Erythroblast (primary cell): ENCODE results near the gene CDK12.

Experiments
- GATA1 ChIP-seq: IDR thresholded peaks from 2 replicates; pipeline ENCODE4 v1.6.1; 2011; ENCODE audit warnings: low read depth, mild to moderate bottlenecking, control low read depth, low read length, moderate library complexity
- POLR2A ChIP-seq: IDR thresholded peaks from 2 replicates; pipeline ENCODE4 v1.6.1; 2011; ENCODE audit warnings: mild to moderate bottlenecking, low read length

DNA sequence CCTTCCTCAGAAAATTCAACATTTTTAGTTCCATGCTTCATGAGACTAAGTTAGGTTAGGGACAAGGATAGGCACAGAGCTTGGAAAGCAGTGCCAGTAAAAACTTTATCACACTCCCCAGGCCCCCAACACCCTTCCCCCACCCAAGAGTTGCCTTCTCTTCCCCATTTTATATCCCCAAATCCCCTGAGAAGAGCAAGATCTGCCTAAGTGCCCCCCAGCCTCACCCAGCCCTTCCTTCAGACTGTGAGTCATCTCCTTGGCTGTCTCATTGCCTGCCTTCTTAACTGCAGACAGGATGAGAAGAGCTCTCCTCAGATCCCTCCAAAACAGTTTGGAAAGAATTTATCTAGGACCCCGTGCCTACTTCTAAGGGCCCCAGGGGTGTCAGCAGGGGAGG lies 90.6 kb downstream of the CDK12 start:
- TF ChIP-seq POLR2A (no peak), GATA1 (no peak)
